DND-41 (cell line): ENCODE results near the gene RIN1.

ENCODE experiments used
- ATAC-seq: fragments of 200-7000 bp; cut with Tn5 transposase; 3 replicates; pipeline ENCODE4 v1.9.1; 2021; ENCODE audit warnings: low read depth; ENCODE audit not compliant: insufficient read depth
- DNase-seq: peaks from one replicate; pipeline ENCODE4 v3.0.0-alpha.2; 2020
- H2AFZ ChIP-seq: 2 replicates; pipeline ENCODE4 v1.6.0; 2012; ENCODE audit warnings: low read depth, low read length
- H3K27ac ChIP-seq: 2 replicates; pipeline ENCODE4 v1.5.1; 2012; ENCODE audit warnings: low read length, inconsistent platforms
- H3K27me3 ChIP-seq: fragments of 200-600 bp; sonication (generic); 2 replicates; pipeline ENCODE4 v1.6.0; 2012; ENCODE audit warnings: low read length, mild to moderate bottlenecking, inconsistent platforms; ENCODE audit not compliant: insufficient read depth, poor library complexity
- H3K36me3 ChIP-seq: 2 replicates; pipeline ENCODE4 v1.5.1; 2012; ENCODE audit warnings: low read length, inconsistent platforms; ENCODE audit not compliant: insufficient read depth
- H3K4me1 ChIP-seq: 2 replicates; pipeline ENCODE4 v1.5.1; 2012; ENCODE audit warnings: mild to moderate bottlenecking, low read length; ENCODE audit not compliant: insufficient read depth
- H3K4me2 ChIP-seq: 2 replicates; pipeline ENCODE4 v1.6.0; 2012; ENCODE audit warnings: mild to moderate bottlenecking, moderate library complexity, low read length, inconsistent platforms; ENCODE audit not compliant: insufficient read depth
- H3K4me3 ChIP-seq, 2 experiments: fragments of 200-600 bp in 1 of 2; shearing (Covaris generic) in 1 of 2; 2 replicates each; pipeline ENCODE4 v1.5.1; 2012 to 2016; ENCODE audit warnings: inconsistent platforms in 2 of 2, low read length in 2 of 2, mild to moderate bottlenecking in 2 of 2, low read depth in 1 of 2, moderate library complexity in 1 of 2
- H3K79me2 ChIP-seq: 2 replicates; pipeline ENCODE4 v1.6.0; 2012; ENCODE audit warnings: low read length, inconsistent platforms; ENCODE audit not compliant: insufficient read depth
- H3K9ac ChIP-seq: 2 replicates; pipeline ENCODE4 v1.6.0; 2012; ENCODE audit warnings: low read depth, mild to moderate bottlenecking, inconsistent platforms, low read length, moderate library complexity
- H3K9me3 ChIP-seq: 2 replicates; pipeline ENCODE4 v1.5.1; 2012; ENCODE audit warnings: low read length, moderate library complexity, mild to moderate bottlenecking, inconsistent platforms; ENCODE audit not compliant: insufficient read depth, severe bottlenecking
- H4K20me1 ChIP-seq: 2 replicates; pipeline ENCODE4 v1.6.0; 2012; ENCODE audit warnings: low read length; ENCODE audit not compliant: insufficient read depth
- CTCF ChIP-seq: IDR thresholded peaks from 2 replicates; pipeline ENCODE4 v1.5.1; 2012; ENCODE audit warnings: borderline replicate concordance, low read length, moderate library complexity, mild to moderate bottlenecking; ENCODE audit not compliant: poor library complexity, severe bottlenecking; ENCODE audit errors: extremely low read depth
- EZH2 ChIP-seq: IDR thresholded peaks from 3 replicates; pipeline ENCODE4 v1.6.1; 2012; ENCODE audit warnings: borderline replicate concordance, low read depth, mild to moderate bottlenecking, moderate library complexity, low read length, inconsistent platforms; ENCODE audit not compliant: severe bottlenecking

Gene RIN1

GRCh38 chr11:66365711-66366619 lies 29.7 kb upstream of the RIN1 start:
- no peak for ATAC-seq
- Histone ChIP-seq H3K27ac (no peak overlapping the region), H3K4me3 (no peak overlapping the region), H3K9ac (no peak overlapping the region), H3K79me2 (no peaks in the 10 kb centered on the region), H3K4me1 (peaks cover 2% of the 10 kb centered on the region), H4K20me1 (peaks cover 7% of the 10 kb centered on the region; the same call in 1 of the 2 replicates), H3K9me3 (no peaks in the 10 kb centered on the region), H3K36me3 (peaks cover 11% of the 10 kb centered on the region), H3K27me3 (no peaks in the 10 kb centered on the region), H3K4me2 (no peak overlapping the region), H2AFZ (no peak overlapping the region)
- no peak for TF ChIP-seq CTCF
- TF ChIP-seq EZH2: no peak
- DNase-seq: no peak

- Histone ChIP-seq H3K4me3 (no peak overlapping the region), H3K4me1 (no peaks in the 10 kb centered on the region), H3K9me3 (no peaks in the 10 kb centered on the region), H2AFZ (no peak overlapping the region), H3K9ac (no peak overlapping the region), H3K27me3 (no peaks in the 10 kb centered on the region), H3K36me3 (peaks cover 16% of the 10 kb centered on the region), H3K4me2 (no peak overlapping the region), H4K20me1 (peaks cover 7% of the 10 kb centered on the region; the same call in 1 of the 2 replicates), H3K27ac (no peak overlapping the region), H3K79me2 (no peaks in the 10 kb centered on the region)
- no peak for DNase-seq
- TF ChIP-seq CTCF: no peak
- no peak for TF ChIP-seq EZH2
- no peak for ATAC-seq
Measured at GRCh38 chr11:66365166-66365565, 28.9 kb upstream of the RIN1 start.

GRCh38 chr11:66363805-66364535 lies 27.7 kb upstream of the RIN1 start:
- Histone ChIP-seq H3K9me3 (no peaks in the 10 kb centered on the region), H3K79me2 (no peaks in the 10 kb centered on the region), H3K4me1 (no peaks in the 10 kb centered on the region), H3K9ac (no peak overlapping the region), H3K4me2 (no peak overlapping the region), H2AFZ (no peak overlapping the region), H4K20me1 (0 out of 2 replicates have a peak, but pooled peaks cover 3% of the 10 kb centered on the region), H3K27me3 (no peaks in the 10 kb centered on the region), H3K27ac (no peak overlapping the region), H3K4me3 (no peak overlapping the region), H3K36me3 (peaks cover 17% of the 10 kb centered on the region)
- TF ChIP-seq CTCF: peak; percentile 80
- TF ChIP-seq EZH2: no peak
- peak; percentile 69 for ATAC-seq
- DNase-seq: peak; percentile 68
